ENCODE results near the gene ZNF222.
A peak's percentile ranks its signal among the peaks of the same experiment; 100 is the strongest.

Gene ZNF222

DNA sequence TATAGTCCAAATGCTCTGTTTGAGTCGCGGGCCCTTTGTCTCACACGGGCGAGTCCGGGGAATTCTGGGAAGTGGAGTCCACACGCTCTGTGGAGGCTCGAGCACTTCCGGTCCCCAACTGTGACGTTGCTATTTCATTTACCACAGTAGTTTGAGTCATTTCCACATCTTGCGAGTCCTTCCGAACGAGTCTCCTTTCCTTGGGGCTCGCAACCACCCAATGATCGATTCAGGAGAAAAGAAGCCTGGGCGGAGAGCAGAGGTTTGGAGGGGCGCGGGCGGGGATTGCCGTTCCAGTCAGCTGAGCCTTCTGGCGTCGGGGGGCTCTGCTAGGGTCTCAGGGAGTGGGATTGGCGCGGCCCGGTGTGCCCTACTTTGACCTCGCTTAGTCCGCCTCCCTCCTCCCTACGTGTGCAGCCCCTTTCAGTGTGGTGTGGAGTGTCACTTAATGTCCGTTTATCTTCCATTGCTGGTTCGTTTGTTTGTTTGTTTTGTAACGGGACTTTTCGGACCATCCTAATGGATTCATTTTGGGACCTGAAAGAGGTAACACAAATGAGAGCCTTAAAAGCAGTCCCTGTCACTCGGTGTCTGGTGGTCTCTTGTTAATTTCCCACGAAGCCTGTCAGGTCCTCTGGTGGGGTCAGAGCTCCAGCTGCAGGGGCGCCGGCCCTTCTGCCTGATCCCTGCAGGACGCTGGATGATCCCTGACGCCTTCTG, at the start of gene ZNF222:
TSS of gene ZNF222 (plus strand) at position 163 of the 720 bp plus-strand sequence. CDS start at position 221, 58 bp downstream.
- peak; percentile 80 for DNase-seq (ENCODE audit: low spot score)

DNA sequence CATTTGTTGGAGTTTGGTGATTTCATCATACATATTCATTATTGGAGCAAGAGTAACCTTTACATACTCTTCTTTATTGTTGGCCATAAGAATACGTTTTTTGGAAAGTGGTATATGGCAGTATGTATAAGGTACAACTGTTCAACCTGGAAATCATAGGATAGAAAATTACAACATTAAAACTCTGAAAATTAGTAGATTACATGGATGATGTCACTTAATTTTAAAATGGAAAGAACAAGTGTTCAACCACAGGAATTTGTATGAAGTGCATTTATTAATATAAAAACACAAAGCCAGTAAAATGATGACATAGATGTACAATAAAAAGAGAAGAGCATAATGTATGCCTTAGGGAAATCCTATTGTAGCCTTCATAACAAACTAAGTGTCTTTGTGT, 48.4 kb upstream of the ZNF222 start:
- DNase-seq (ENCODE audit: low spot score) = no peak

DNA sequence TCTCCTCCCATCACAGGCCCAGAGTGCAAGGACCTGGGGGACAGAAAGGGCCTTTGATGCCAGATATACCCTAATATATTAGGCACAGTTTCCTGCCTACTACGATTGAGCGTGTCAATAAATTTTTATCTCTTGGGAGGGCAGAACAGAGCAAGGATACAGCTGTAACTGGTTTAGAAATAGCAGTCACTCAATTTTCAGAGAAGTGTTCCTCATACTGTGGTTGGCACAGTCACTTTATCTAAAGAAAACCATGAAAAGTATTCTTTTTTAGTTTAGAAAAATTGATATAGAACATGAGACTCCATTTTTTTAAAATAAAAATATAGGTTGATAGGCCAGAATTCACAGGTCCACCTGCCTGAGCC, 41.7 kb upstream of the ZNF222 start:
- no peak for DNase-seq (ENCODE audit: low spot score)

DNA sequence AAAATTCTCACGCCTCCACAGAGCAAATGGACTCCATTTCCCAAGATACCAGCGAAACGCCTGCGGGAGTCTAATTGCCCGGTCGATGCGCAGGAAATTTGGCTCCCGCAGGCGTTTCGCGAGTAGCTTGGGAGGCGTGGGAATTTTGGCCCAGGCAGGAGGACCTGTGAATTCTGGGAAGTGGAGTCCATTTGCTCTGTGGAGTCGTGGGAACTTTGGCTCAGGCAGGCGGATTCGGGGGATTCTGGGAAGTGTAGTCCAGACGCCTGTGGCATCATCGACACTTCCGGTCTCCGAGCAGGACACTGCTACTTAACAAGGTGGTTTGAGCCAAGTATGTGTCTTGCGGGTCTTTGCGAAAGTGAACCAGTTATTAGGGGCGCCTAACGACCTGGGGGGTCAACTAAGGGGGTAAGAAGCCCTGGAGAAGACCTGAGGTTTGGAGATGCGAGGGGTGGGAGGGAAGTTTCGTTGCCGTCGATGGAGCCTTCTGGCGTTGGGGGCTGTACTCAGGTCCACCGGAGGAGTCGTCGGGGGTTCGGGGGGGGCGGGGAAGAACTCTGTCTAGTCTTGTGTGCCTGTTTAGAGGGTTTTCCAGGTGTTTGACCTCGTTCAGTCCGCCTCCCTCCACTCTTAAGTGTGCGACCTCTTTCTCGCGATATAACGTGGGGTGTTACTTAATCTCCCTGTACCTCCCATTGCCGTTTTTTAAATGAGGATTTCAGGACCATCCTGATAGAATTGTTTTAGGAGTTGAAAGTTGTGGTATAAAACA, 41.1 kb upstream of the ZNF222 start, which contains the start of gene ZNF155:
TSS of gene ZNF155 (plus strand) at position 277 of the 775 bp plus-strand sequence. CDS start 4,356 bp downstream, outside the sequence.
- peak; percentile 74 for DNase-seq (ENCODE audit: low spot score)

DNA sequence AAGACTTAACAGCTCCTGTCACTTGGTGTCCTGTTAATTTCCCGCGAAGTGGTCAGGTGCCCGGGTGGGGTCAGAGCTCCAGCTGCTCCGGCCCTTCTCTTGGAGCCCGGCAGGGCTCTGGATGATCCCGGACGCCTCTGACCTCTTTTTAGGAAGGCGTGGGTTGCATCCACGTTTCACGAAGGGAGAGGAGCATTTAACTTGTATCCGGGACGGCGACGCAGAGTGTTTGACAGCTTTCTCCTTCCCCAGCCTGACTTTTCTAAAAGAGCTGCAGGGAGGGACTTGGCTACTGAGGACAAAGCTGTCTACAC, 40.5 kb upstream of the ZNF222 start:
- DNase-seq (ENCODE audit: low spot score) = no peak

DNA sequence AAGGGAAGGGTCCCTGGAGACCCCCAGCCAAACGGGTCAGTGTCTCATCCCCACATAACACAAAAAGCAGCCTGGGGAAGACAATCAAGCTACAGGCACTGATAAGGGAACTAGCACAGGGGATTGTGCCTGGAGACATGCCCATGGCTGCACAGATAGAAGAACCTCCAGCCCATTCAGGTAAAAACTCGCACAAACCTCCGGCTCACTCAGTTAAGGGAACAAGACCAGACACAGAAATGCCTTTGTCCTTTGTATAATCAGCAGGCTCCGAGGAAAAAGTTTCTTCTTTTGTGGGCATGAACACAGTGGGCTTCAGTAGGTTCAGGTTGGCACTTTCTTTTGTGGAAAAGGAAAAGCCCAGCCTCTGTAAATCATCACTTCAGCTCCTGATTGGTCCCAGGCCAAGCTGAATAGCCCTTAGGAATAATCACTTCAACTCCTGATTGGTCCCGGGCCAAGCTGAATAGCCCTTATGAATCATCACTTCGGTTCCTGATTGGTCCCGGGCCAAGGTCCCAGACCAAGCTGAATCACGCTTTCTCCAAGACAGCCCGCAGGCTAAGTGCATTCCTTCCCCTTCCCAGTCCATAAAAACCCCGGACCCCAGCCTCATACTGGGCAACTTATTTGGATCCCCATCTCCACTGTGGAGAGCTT, 27.4 kb upstream of the ZNF222 start:
- no peak for DNase-seq (ENCODE audit: low spot score)

DNA sequence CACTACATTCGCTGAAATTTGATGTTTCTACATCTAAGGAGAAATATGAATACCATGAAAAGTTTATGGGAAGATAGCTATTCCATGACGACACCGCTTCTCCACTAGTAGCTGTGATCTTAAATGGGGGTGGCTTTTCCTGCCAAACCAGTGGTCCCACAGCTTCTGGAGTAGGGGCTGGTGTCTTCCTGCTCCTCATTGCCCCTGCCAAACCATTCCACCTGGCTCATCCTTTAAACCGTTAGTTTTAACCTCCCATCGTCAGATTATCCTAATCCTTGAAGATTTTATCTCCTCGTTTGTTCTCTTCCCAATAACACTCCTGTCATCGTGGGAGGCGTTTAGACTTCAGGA, 23.0 kb upstream of the ZNF222 start:
- DNase-seq (ENCODE audit: low spot score) = no peak

DNA sequence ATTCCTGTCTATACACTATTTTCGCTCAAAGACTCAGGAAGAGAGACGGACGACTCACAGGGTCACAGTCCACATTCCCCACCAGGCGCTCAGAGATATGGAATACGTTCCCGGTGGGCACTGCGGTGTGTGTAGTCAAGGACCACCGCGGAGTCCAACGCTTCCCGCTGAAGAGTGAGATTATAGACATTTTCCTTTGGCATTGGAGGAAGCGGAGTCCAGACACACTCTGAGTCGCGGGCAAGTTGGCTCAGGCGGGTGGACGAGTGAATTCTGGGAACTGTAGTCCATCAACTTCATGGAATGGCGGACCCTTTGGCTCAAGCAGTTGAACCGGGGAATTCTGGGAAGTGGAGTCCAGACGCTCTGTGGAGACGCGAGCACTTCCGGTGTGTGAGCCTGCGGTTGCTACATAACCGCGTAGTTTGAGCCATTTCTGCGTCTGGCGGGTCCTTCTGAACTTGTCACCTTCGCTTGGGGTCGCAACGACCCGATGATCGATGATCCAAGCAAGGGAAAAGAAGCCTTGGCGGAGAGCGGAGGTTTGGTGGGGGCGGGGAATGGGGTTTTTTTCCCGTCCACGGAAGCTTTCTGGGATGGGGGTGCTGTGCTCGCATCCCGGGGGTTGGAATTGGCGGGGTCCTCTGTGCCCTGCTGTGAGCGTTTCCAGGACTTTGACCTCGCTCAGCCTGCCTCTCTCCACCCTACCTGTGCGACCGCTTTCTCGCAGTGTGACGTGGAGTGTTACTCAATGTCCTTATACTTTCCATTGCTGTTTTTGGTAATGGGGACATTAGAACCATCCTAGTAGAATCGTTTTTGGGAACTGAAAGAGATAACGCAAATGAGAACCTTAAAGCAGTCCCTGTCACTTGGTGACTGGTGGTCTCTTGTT, 22.4 kb upstream of the ZNF222 start, which contains the start of gene ZNF230:
TSS of gene ZNF230 (plus strand) at position 392 of the 895 bp plus-strand sequence. CDS start 4,122 bp downstream, outside the sequence.
- peak; percentile 88 for DNase-seq (ENCODE audit: low spot score)

DNA sequence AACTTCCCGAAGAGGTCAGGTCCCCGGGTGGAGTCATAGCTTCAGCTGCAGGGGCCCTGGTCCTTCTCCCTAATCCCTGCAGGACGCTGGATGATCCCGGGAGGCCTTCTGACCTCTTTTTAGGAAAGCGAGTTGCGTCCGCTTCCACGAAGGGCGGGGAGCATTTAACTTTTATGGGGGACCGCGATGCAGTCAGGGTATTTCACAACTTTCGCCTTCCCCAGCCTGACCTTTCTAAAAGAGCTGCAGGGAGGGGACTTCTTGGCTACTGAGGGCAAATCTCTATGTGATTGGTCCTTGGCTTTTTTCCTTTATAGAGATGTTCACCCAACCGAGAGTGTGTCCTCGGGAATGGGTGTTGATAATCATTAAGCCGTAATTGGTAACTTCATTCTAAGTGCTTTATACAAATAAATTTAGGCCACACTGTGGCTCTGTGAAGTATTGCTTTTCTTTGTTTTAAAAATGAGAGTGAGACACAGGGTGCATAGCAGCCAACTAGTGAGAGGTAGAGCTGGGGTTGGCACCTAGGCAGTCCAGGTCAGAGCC, 21.6 kb upstream of the ZNF222 start:
- DNase-seq (ENCODE audit: low spot score) = no peak

DNA sequence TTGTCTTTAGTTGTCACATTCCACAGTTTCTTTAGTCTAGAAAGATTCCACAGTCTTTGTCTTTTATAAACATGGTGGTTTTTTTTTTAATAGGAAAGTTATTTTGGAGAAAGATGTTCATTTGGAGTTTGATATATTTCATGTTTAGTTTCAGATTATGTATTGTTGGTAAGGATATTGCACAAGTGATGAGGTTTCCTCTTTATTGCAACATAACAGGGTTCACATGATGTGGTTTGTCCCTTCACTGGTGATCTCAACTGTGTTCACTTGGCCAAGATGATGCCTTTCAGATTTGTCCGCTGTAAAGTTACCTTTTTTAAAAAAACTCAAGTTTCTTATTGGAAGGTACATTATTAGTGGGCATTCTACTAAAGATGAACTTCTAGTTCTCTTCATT, 19.2 kb upstream of the ZNF222 start:
- no peak for DNase-seq (ENCODE audit: low spot score)

DNA sequence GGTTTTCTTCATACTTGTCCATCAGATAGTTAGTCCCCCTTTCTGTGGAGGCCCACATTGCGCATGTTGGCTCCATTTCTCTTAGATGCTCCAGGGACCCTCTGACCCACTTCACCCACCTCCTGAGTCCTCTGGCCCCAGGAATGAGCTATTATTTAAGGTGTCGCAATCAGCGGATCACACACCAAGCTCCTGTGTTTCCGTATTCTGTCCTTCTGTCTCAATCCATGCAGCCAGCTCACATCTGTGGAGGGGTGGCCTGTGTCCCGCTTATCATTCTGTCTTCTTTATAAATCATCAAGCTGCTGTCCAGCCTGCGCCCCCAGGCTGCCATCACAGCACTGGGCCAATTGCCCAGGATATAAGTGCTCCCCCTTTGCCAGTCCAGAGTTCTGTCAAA, 17.7 kb upstream of the ZNF222 start:
- no peak for DNase-seq (ENCODE audit: low spot score)

DNA sequence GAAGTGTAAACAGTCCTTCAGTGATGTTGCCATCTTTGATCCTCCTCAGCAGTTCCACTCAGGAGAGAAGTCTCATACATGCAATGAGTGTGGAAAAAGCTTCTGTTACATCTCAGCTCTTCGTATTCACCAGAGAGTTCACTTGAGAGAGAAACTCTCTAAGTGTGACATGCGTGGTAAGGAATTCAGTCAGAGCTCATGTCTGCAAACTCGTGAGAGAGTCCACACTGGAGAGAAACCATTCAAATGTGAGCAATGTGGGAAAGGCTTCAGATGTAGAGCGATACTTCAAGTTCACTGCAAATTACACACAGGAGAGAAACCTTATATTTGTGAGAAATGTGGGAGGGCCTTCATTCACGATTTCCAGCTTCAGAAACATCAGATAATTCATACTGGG, 14.7 kb upstream of the ZNF222 start:
- DNase-seq (ENCODE audit: low spot score) = no peak

DNA sequence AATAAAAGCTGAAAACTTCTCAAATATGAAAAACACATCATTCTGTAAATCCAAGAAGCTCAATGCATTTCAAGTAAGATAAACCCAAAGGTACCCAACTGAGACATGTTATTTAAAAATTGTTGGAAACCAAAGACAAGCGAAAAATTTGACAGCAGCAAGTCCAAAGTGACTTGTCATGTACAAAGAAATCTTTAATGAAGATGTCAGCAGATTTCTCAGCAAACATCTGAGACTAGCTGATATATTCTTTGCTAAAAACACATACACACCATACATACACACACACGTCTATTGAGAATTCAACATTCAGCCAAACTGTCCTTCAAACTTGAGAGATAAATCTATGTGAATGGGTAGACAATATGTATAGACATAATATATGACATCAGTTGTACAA, 5.7 kb upstream of the ZNF222 start:
- DNase-seq (ENCODE audit: low spot score) = no peak

DNA sequence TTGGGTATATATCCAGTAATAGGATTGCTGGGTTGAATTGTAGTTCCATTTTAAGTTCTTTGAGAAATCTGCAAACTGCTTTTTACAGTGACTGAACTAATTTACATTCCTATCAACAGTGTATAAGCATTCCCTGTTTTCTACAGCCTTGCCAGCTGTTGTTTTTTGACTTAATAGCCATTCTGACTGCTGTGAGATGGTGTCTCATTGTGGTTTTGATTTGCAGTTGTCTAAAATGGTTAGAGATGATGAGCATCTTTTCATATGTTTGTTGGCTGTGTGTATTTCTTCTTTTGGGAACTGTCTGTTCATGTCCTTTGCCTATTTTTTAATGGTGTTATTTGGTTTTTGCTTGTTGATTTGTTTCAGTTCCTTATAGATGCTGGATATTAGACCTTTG, 4.0 kb upstream of the ZNF222 start:
- DNase-seq (ENCODE audit: low spot score) = no peak

DNA sequence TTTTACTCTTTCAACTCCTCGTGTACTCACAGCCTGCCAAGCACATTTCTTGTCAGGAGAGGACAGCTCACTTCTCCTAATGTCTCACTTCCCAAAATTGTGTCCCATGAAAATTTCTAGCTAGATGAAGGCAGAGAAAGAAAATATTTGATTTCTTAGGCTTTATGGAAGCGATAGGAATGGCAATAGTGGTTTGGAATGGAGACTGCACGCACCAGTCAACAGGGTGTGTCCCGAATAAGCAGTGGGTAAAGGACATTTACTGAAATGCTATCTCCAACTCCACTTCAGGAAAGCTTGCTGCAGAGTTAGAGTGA, 321 bp upstream of the ZNF222 start:
- no peak for DNase-seq (ENCODE audit: low spot score)

DNA sequence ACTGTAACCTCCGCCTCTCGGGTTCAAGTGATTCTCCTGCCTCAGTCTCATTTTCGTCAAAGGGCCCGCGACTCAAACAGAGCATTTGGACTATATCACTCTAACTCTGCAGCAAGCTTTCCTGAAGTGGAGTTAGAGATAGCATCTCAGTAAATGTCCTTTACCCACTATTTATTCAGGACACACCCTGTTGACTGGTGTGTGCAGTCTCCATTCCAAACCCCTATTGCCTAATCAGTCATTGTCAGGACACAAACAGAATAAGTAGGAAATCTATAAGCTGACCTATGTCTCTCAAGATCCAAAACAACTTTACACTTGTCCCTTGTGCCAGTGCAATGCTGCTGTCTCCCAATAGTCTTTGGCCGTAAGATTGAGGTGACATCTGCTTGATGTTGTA, 1.4 kb downstream of the ZNF222 start:
- no peak for DNase-seq (ENCODE audit: low spot score)

DNA sequence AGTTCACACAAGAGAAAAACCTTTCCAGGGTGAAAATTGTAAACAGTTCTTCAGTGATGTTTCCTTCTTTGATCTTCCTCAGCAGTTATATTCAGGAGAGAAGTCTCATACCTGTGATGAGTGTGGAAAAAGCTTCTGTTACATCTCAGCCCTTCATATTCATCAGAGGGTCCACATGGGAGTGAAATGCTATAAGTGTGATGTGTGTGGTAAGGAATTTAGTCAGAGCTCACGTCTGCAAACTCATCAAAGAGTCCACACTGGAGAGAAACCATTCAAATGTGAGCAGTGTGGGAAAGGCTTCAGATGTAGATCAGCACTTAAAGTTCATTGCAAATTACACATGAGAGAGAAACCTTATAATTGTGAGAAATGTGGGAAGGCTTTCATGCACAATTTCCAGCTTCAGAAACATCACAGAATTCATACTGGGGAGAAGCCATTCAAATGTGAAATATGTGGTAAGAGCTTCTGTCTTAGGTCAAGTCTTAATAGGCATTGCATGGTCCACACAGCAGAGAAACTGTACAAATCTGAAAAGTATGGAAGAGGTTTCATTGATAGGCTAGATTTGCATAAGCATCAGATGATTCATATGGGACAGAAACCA, 6.9 kb downstream of the ZNF222 start:
- no peak for DNase-seq (ENCODE audit: low spot score)

DNA sequence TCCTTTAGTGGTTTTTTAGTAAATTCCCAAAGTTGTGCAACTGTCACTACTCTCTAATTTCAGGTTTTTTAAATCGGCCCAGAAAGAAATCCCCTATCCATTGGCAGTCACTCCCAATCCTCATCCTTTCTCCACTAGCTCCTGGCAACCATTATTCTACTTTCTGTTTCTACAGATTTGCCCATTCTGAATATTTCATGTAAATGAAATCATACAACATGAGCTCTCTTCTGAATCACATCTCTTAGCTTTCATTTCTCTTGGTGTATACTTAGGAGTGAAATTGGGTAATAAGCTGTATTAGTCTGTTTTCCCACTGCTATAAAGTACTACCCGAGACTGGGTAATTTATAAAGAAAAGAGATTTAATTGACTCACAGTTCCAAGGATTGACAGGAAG, 17.0 kb downstream of the ZNF222 start:
- no peak for DNase-seq (ENCODE audit: low spot score)

DNA sequence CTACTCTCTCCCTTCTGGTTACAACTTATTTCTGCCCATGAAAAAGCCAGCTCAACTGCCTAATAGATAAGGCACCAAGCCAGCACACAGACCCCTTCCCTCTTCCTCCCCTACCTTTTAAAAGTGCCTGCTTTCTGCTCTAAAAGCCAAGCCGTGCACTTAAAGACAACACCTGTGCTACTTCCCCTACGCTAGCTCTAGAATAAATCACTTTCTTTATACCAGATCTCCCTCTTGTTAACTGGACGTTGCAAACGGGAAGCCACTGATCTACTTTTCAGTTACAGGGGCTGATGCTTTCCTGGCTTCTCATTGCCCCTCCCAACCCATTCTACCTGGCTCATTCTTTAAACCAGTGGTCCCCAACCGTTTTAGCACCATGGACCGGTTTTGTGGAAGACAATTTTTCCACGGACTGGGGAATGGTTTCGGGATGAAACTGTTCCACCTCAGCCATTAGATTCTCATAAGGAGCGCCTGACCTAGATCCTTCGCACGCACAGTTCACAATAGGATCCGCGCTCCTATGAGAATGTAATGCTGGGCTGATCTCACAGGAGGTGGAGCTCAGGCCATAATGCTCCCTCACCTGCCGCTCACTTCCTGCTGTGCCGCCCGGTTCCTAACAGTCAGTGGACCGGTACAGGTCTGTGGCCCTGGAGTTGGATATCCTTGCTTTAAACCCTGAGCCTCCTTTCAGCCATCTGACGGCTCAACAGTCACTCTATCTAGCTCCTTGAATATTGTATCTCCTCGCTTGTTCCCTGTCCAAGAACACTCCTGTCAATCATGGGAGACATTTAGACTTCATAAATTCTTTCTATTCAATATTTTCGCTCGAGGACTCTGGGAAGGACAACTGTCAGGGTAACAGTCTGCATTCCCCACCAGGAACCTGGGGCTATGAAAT, 25.8 kb downstream of the ZNF222 start:
- peak; percentile 11 for DNase-seq (ENCODE audit: low spot score)

DNA sequence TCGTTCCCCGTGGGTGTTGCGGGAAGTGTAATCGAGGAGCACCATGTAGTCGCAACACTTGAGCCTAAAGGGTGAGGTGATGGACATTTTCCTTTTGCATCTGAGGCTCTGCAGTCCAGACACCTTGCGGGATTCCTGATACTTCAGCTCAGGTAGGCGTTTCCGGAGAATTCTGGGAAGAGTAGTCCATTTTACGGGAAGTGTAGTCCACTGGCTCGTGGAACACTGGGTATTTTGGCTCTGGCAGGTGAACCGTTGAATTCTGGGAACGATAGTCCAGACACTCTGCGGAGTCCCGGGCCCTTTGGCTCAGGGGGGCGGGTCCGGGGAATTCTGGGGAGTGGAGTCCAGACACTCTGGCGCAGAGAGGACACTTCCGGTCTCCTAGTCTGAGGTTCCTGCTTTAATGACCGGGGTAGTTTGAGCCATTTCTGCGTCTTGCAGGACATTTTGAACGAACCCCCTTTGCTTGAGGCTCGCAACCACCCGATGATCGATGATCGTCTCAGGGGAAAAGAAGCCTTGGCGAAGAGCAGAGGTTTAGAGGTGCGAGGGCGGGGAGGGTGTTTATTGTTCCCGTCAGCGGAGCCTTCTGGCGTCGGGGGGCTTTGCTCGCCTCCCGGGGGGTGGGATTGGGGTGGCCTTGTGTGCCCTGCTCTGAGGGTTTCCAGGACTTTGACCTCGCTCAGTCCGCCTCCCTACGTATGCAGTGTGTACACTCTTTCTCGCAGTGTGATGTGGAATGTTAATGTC, 26.6 kb downstream of the ZNF222 start, which contains the start of gene ZNF223:
TSS of gene ZNF223 (plus strand) at position 387 of the 753 bp plus-strand sequence. CDS start 3,141 bp downstream, outside the sequence.
- peak; percentile 78 for DNase-seq (ENCODE audit: low spot score)

All from CD4-positive, alpha-beta T cell treated with Interleukin-6 at 100 ng/mL for 8 hours (primary cell).